Liver (tissue), 9 donors: ENCODE data around the gene DEXI. TPM values are rescaled to one million over a fixed set of nuclear protein-coding genes. Genes with fewer than 3 reads are reported as not detected.

Experiments used
- DNase-seq: peaks from one replicate; pipeline ENCODE4 v3.0.0-alpha.2; 2017; ENCODE audit warnings: low spot score
- H3K27ac ChIP-seq, 2 donors: one replicate each; pipeline ENCODE4 v1.7.0; 2013; ENCODE audit warnings: inconsistent platforms in 2 of 2, low read length in 2 of 2, control low read depth in 1 of 2, low read depth in 1 of 2, mild to moderate bottlenecking in 1 of 2
- H3K27me3 ChIP-seq, 4 donors: one replicate each; pipeline versions ENCODE4 v1.6.1 to v1.7.0; 2013; ENCODE audit warnings: low read length in 3 of 4, inconsistent platforms in 1 of 4, mild to moderate bottlenecking in 1 of 4, moderate library complexity in 1 of 4; ENCODE audit not compliant: control insufficient read depth in 4 of 4, insufficient read depth in 4 of 4
- H3K36me3 ChIP-seq, 4 donors: one replicate each; pipeline versions ENCODE4 v1.6.1 to v1.7.0; 2013; ENCODE audit warnings: low read length in 3 of 4, mild to moderate bottlenecking in 3 of 4, low read depth in 1 of 4, moderate library complexity in 1 of 4; ENCODE audit not compliant: control insufficient read depth in 4 of 4, insufficient read depth in 3 of 4
- H3K4me1 ChIP-seq, 4 donors: one replicate each; pipeline versions ENCODE4 v1.6.1 to v1.7.0; 2013; ENCODE audit warnings: low read length in 3 of 4, mild to moderate bottlenecking in 3 of 4, moderate library complexity in 1 of 4; ENCODE audit not compliant: control insufficient read depth in 4 of 4, insufficient read depth in 4 of 4
- H3K4me3 ChIP-seq, 3 donors: one replicate each; pipeline versions ENCODE4 v1.6.1 to v1.7.0; 2013; ENCODE audit warnings: low read length in 3 of 3, control low read depth in 1 of 3, low read depth in 1 of 3, mild to moderate bottlenecking in 1 of 3
- H3K9ac ChIP-seq, 2 donors: one replicate each; pipeline ENCODE4 v1.7.0; 2013; ENCODE audit warnings: low read length in 2 of 2, mild to moderate bottlenecking in 2 of 2, moderate library complexity in 2 of 2, control low read depth in 1 of 2, low read depth in 1 of 2
- H3K9me3 ChIP-seq, 4 donors: one replicate each; pipeline versions ENCODE4 v1.6.1 to v1.7.0; 2013; ENCODE audit warnings: low read length in 3 of 4; ENCODE audit not compliant: control insufficient read depth in 4 of 4
- EGR1 ChIP-seq, 2 donors: IDR thresholded peaks; 2 replicates each; pipeline ENCODE4 v1.6.1; 2016 to 2018; ENCODE audit warnings: antibody characterized with exemption in 2 of 2, low read depth in 2 of 2
- FOXA2 ChIP-seq: IDR thresholded peaks from 2 replicates; pipeline ENCODE4 v1.6.1; 2016; ENCODE audit warnings: antibody characterized with exemption
- HNF4G ChIP-seq: IDR thresholded peaks from 2 replicates; pipeline ENCODE4 v1.6.1; 2016; ENCODE audit warnings: antibody characterized with exemption
- NR2F2 ChIP-seq: IDR thresholded peaks from 2 replicates; pipeline ENCODE4 v1.6.1; 2016; ENCODE audit warnings: antibody characterized with exemption
- RXRA ChIP-seq, 2 donors: IDR thresholded peaks; 2 replicates each; pipeline ENCODE4 v1.6.1; 2017 to 2018; ENCODE audit warnings: antibody characterized with exemption in 2 of 2, mild to moderate bottlenecking in 1 of 2
- TAF1 ChIP-seq: conservative IDR thresholded peaks from 2 replicates; pipeline ENCODE4 v1.6.1; 2016; ENCODE audit warnings: antibody characterized with exemption, mild to moderate bottlenecking
- ZBTB33 ChIP-seq: IDR thresholded peaks from 2 replicates; pipeline ENCODE4 v1.6.1; 2016; ENCODE audit warnings: antibody characterized with exemption
- WGBS: extraction: QIAGEN DNeasy Blood & Tissue Kit; methylation state at CpG from one replicate; pipeline ENCODE4 v1.1.7; 2013; 5-methylcytosine and 5-hydroxymethylcytosine counted together
- polyA plus RNA-seq, 2 donors: library from polyadenylated mRNA; stranded (reverse) in 1 of 2; unstranded in 1 of 2; fragments of 200-250 nt in 1 of 2; fragments of >200 nt in 1 of 2; fragmentation: Nextera tagmentation in 1 of 2; extraction: Ambion mirVana in 1 of 2; gene quantifications; one replicate each; pipeline versions ENCODE4 v1.2.1 to v1.2.3, GENCODE V29; 2013 to 2015
- total RNA-seq, 2 donors: library from RNA; depleted of rRNA; stranded (reverse); fragments of >200 nt; gene quantifications; one replicate each; pipeline ENCODE4 v1.2.3, GENCODE V29; 2014
- TF ChIP-seq, protein P1 (sequence below): IDR thresholded peaks from 2 replicates; pipeline ENCODE4 v1.6.1; 2016; ENCODE audit warnings: antibody characterized with exemption, mild to moderate bottlenecking
- TF ChIP-seq, protein P2 (sequence below): IDR thresholded peaks from 2 replicates; pipeline ENCODE4 v1.6.1; 2016; ENCODE audit warnings: antibody characterized with exemption
- TF ChIP-seq, protein P3 (sequence below): fragments of 150-350 bp; IDR thresholded peaks from 2 replicates; pipeline ENCODE4 v1.5.1; 2017; ENCODE audit warnings: improper control_type of control experiment, low read depth, low read length; ENCODE audit not compliant: missing input control
- donor health status: healthy.
- donor health status: healthy.
- donor health status: healthy.
- donor health status: healthy.
- donor health status: healthy.

Gene DEXI
- total and polyA plus RNA-seq, 4 donors = 13.6 to 69.9 (median 41.8) TPM

GRCh38 chr16:10978124-10978523, 35.9 kb upstream of the DEXI start (continued):
- TF ChIP-seq, protein P1, sequence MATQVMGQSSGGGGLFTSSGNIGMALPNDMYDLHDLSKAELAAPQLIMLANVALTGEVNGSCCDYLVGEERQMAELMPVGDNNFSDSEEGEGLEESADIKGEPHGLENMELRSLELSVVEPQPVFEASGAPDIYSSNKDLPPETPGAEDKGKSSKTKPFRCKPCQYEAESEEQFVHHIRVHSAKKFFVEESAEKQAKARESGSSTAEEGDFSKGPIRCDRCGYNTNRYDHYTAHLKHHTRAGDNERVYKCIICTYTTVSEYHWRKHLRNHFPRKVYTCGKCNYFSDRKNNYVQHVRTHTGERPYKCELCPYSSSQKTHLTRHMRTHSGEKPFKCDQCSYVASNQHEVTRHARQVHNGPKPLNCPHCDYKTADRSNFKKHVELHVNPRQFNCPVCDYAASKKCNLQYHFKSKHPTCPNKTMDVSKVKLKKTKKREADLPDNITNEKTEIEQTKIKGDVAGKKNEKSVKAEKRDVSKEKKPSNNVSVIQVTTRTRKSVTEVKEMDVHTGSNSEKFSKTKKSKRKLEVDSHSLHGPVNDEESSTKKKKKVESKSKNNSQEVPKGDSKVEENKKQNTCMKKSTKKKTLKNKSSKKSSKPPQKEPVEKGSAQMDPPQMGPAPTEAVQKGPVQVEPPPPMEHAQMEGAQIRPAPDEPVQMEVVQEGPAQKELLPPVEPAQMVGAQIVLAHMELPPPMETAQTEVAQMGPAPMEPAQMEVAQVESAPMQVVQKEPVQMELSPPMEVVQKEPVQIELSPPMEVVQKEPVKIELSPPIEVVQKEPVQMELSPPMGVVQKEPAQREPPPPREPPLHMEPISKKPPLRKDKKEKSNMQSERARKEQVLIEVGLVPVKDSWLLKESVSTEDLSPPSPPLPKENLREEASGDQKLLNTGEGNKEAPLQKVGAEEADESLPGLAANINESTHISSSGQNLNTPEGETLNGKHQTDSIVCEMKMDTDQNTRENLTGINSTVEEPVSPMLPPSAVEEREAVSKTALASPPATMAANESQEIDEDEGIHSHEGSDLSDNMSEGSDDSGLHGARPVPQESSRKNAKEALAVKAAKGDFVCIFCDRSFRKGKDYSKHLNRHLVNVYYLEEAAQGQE = no peak
- TF ChIP-seq RXRA (IDR thresholded peaks at IDR 0.05) (no peak), EGR1 (IDR thresholded peaks at IDR 0.05; ENCODE audit: low read depth in 2 of 2) (no peak), FOXA2 (no peak), HNF4G (no peak)
- TF ChIP-seq, protein P2, sequence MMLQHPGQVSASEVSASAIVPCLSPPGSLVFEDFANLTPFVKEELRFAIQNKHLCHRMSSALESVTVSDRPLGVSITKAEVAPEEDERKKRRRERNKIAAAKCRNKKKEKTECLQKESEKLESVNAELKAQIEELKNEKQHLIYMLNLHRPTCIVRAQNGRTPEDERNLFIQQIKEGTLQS = no peak

DNA sequence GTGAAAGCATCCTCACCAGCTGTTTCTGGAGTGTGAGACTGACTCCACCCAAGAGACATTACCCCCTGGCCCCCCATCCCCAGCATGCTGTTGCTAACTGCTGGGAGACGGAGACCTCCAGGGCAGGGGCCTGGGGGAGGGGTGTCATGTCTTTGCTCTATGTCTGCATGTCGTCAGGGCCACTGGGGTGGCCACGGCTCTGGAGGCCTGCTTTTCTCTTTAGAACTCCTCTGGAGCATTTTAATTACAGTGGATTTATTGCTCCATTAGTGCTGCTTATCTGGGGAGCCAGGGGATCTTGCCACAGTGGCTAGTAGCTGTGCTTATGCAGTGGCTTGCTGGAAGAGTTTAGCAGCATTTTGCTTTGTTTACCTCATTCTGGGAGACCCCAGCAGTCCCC, 34.4 kb upstream of the DEXI start:
- no peak for DNase-seq
- H3K4me1 ChIP-seq = peaks cover 2 to 9% (median 6%) of the 10 kb centered on the region in 4 donors
- H3K9ac ChIP-seq = no peak overlapping the region
- H3K27ac ChIP-seq = no peak overlapping the region
- peaks cover 5 to 12% (median 9%) of the 10 kb centered on the region in 4 donors for H3K36me3 ChIP-seq
- no peaks in the 10 kb centered on the region for H3K9me3 ChIP-seq
- WGBS = 96% methylated on average over 3 of the region's 3 CpGs
- no peaks in the 10 kb centered on the region for H3K27me3 ChIP-seq
- TF ChIP-seq EGR1 (IDR thresholded peaks at IDR 0.05; ENCODE audit: low read depth in 2 of 2) = no peak
- TF ChIP-seq ZBTB33 = no peak
- TF ChIP-seq, protein P3, sequence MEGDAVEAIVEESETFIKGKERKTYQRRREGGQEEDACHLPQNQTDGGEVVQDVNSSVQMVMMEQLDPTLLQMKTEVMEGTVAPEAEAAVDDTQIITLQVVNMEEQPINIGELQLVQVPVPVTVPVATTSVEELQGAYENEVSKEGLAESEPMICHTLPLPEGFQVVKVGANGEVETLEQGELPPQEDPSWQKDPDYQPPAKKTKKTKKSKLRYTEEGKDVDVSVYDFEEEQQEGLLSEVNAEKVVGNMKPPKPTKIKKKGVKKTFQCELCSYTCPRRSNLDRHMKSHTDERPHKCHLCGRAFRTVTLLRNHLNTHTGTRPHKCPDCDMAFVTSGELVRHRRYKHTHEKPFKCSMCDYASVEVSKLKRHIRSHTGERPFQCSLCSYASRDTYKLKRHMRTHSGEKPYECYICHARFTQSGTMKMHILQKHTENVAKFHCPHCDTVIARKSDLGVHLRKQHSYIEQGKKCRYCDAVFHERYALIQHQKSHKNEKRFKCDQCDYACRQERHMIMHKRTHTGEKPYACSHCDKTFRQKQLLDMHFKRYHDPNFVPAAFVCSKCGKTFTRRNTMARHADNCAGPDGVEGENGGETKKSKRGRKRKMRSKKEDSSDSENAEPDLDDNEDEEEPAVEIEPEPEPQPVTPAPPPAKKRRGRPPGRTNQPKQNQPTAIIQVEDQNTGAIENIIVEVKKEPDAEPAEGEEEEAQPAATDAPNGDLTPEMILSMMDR = no peak
- no peak for TF ChIP-seq TAF1
- TF ChIP-seq FOXA2 = no peak
- no peak for TF ChIP-seq NR2F2
- TF ChIP-seq, protein P2 = no peak
- H3K4me3 ChIP-seq = no peak overlapping the region

DNA sequence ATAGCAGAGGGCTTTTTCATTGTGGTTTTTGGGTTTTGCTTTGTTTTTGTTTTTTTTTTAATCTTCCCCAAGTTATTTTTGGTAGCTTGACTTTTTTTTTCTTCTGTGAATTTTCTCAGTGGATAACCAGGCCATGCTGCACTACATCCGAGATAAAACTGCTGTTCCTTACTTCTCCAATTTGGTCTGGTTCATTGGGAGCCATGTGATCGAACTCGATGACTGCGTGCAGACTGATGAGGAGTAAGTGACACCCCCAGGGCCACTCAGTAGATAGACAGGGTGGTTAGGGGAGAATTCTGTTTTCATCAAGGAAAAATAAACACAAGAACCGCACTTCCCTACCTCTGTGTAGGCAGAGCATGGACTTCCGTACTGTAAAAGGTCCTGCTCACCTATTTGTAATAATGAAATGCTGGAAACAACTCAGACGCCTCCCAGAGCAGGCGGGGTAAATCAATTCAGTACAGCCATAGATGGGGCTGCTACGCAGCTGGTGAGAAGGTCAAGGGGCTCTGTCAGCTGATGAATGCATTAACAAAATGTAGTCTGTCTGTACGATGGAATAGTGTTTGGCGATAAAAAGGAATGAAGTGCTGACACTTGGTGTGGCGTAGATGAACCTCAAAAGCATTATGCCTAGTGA, 30.7 kb upstream of the DEXI start:
- no peak for TF ChIP-seq HNF4G
- TF ChIP-seq NR2F2 = no peak
- H3K4me3 ChIP-seq = no peak overlapping the region
- H3K4me1 ChIP-seq = peaks cover 0 to 4% (median 1%) of the 10 kb centered on the region in 4 donors
- H3K27ac ChIP-seq = no peak overlapping the region
- H3K9me3 ChIP-seq = no peaks in the 10 kb centered on the region
- DNase-seq = no peak
- no peak overlapping the region for H3K9ac ChIP-seq
- WGBS = 91% methylated on average over 12 of the region's 12 CpGs
- peaks cover 8 to 17% (median 11%) of the 10 kb centered on the region in 4 donors for H3K36me3 ChIP-seq
- no peaks in the 10 kb centered on the region for H3K27me3 ChIP-seq
